H1 (cell line): ENCODE results near the gene THYN1. TPM values are rescaled to one million over a fixed set of nuclear protein-coding genes. Genes with fewer than 3 reads are reported as not detected.

ENCODE experiments used
- CTCF ChIA-PET: fragments of 300-600 bp; sonication (Branson Sonifier 250); formaldehyde crosslinking; loops from one replicate; lab custom pipeline; 2021; ENCODE audit not compliant: partially characterized antibody; lab: Charles Lee
- POLR2A ChIA-PET: fragments of 300-600 bp; sonication (Branson Sonifier 250); formaldehyde crosslinking; loops from one replicate; lab custom pipeline; 2021; ENCODE audit warnings: inconsistent platforms; ENCODE audit not compliant: partially characterized antibody; lab: Charles Lee
- DNase-seq, 2 experiments: peaks; one replicate each; pipeline versions ENCODE4 v3.0.0 to v3.0.0-alpha.2; 2010 to 2022; ENCODE audit warnings: low spot score in 2 of 2, low read depth in 1 of 2, mixed read lengths in 1 of 2
- FAIRE-seq: peaks from 2 replicates; lab custom pipeline; 2011; peaks lifted over from hg19 to GRCh38; lab: Jason Lieb, UNC
- H2AFZ ChIP-seq: 2 replicates; pipeline ENCODE4 v1.8.1; 2012; ENCODE audit warnings: low read length, inconsistent platforms
- H2AK5ac ChIP-seq: 2 replicates; pipeline ENCODE4 v1.6.1; 2013; ENCODE audit warnings: low read depth, low read length
- H2BK120ac ChIP-seq: replicated peaks from 2 replicates; pipeline ENCODE3; 2013; ENCODE audit warnings: low read depth, low read length, inconsistent platforms
- H2BK12ac ChIP-seq: 2 replicates; pipeline ENCODE4 v1.6.1; 2013; ENCODE audit warnings: low read depth, low read length
- H2BK15ac ChIP-seq: 2 replicates; pipeline ENCODE4 v1.6.1; 2013; ENCODE audit warnings: low read length
- H2BK20ac ChIP-seq: 2 replicates; pipeline ENCODE4 v1.6.1; 2013; ENCODE audit warnings: low read length
- H2BK5ac ChIP-seq: 2 replicates; pipeline ENCODE4 v1.6.1; 2013; ENCODE audit warnings: low read depth, low read length
- H3K14ac ChIP-seq: 2 replicates; pipeline ENCODE4 v1.6.1; 2013; ENCODE audit warnings: inconsistent platforms; ENCODE audit not compliant: insufficient read length
- H3K18ac ChIP-seq: 2 replicates; pipeline ENCODE4 v1.6.1; 2013; ENCODE audit warnings: low read length; ENCODE audit errors: extremely low read depth
- H3K23ac ChIP-seq: 2 replicates; pipeline ENCODE4 v1.6.1; 2013; ENCODE audit warnings: inconsistent platforms; ENCODE audit not compliant: insufficient read length
- H3K23me2 ChIP-seq: 2 replicates; pipeline ENCODE4 v1.6.1; 2013; ENCODE audit warnings: low read depth, low read length
- H3K27ac ChIP-seq: 2 replicates; pipeline ENCODE4 v1.6.1; 2011; ENCODE audit warnings: low read depth, low read length, inconsistent platforms
- H3K27me3 ChIP-seq, 4 experiments: replicated peaks in 1 of 4; 1 replicate in 1 of 4; 2 replicates in 3 of 4; pipeline versions ENCODE4 v1.6.1 to v1.8.1; 2011 to 2013; ENCODE audit warnings: low read length in 3 of 4, mild to moderate bottlenecking in 3 of 4, inconsistent platforms in 2 of 4, mixed read lengths in 2 of 4, moderate library complexity in 1 of 4; ENCODE audit not compliant: control insufficient read depth in 3 of 4, insufficient read depth in 3 of 4; ENCODE audit errors: extremely low read depth in 1 of 4
- H3K36me3 ChIP-seq, 4 experiments: 2 replicates each; pipeline versions ENCODE4 v1.6.1 to v1.8.1; 2011 to 2013; ENCODE audit warnings: mild to moderate bottlenecking in 4 of 4, low read length in 3 of 4, moderate library complexity in 2 of 4, control low read depth in 1 of 4, inconsistent platforms in 1 of 4; ENCODE audit not compliant: insufficient read depth in 4 of 4, control insufficient read depth in 2 of 4
- H3K4ac ChIP-seq: replicated peaks from 2 replicates; pipeline ENCODE3; 2013; ENCODE audit warnings: low read length, low read depth, mixed read lengths, inconsistent platforms; ENCODE audit not compliant: insufficient read length
- H3K4me1 ChIP-seq, 4 experiments: replicated peaks in 1 of 4; 1 replicate in 1 of 4; 2 replicates in 3 of 4; pipeline versions ENCODE4 v1.6.1 to v1.8.1; 2011 to 2013; ENCODE audit warnings: low read length in 3 of 4, inconsistent platforms in 2 of 4, mixed read lengths in 1 of 4; ENCODE audit not compliant: insufficient read depth in 4 of 4, control insufficient read depth in 3 of 4
- H3K4me2 ChIP-seq, 2 experiments: 2 replicates each; pipeline versions ENCODE4 v1.6.1 to v1.8.1; 2011 to 2013; ENCODE audit warnings: low read depth in 2 of 2, low read length in 2 of 2, control low read depth in 1 of 2, inconsistent platforms in 1 of 2, mild to moderate bottlenecking in 1 of 2; ENCODE audit not compliant: insufficient read depth in 1 of 2
- H3K4me3 ChIP-seq, 4 experiments: fragments of 200-600, 300-600 bp in 1 of 4; sonication (generic), shearing (Covaris generic), sonication (Bioruptor Twin) in 1 of 4; 2 replicates each; pipeline versions ENCODE4 v1.5.1 to v1.8.1; 2011 to 2016; ENCODE audit warnings: low read length in 4 of 4, low read depth in 3 of 4, control low read depth in 2 of 4, inconsistent platforms in 2 of 4, mild to moderate bottlenecking in 2 of 4, mixed read lengths in 1 of 4, moderate library complexity in 1 of 4; ENCODE audit not compliant: insufficient read depth in 2 of 4; ENCODE audit errors: extremely low read depth in 1 of 4
- H3K56ac ChIP-seq: replicated peaks from 2 replicates; pipeline ENCODE3; 2013; ENCODE audit warnings: low read depth, mild to moderate bottlenecking, mixed read lengths, low read length, inconsistent platforms; ENCODE audit not compliant: insufficient read length
- H3K79me1 ChIP-seq: 2 replicates; pipeline ENCODE4 v1.6.1; 2013; ENCODE audit warnings: low read depth, low read length, control low read depth
- H3K79me2 ChIP-seq, 2 experiments: 2 replicates each; pipeline versions ENCODE4 v1.6.1 to v1.8.1; 2012 to 2013; ENCODE audit warnings: low read length in 2 of 2, mild to moderate bottlenecking in 2 of 2, inconsistent platforms in 1 of 2; ENCODE audit not compliant: insufficient read depth in 2 of 2, control insufficient read depth in 1 of 2
- H3K9ac ChIP-seq, 4 experiments: replicated peaks in 1 of 4; 1 replicate in 1 of 4; 2 replicates in 3 of 4; pipeline versions ENCODE4 v1.6.1 to v1.8.1; 2011 to 2013; ENCODE audit warnings: low read depth in 3 of 4, low read length in 3 of 4, control low read depth in 2 of 4, mild to moderate bottlenecking in 2 of 4, moderate library complexity in 2 of 4, inconsistent platforms in 1 of 4; ENCODE audit errors: extremely low read depth in 1 of 4
- H3K9me3 ChIP-seq, 2 experiments: 2 replicates each; pipeline versions ENCODE4 v1.6.1 to v1.8.1; 2012 to 2013; ENCODE audit warnings: mild to moderate bottlenecking in 2 of 2, moderate library complexity in 2 of 2, control low read depth in 1 of 2, inconsistent platforms in 1 of 2, low read depth in 1 of 2, low read length in 1 of 2, mixed read lengths in 1 of 2; ENCODE audit not compliant: insufficient read depth in 2 of 2
- H4K20me1 ChIP-seq, 2 experiments: replicated peaks in 1 of 2; 2 replicates each; pipeline versions ENCODE3 to v1.8.1; 2011 to 2013; ENCODE audit warnings: inconsistent platforms in 2 of 2, low read length in 2 of 2, mild to moderate bottlenecking in 1 of 2; ENCODE audit not compliant: insufficient read depth in 2 of 2, control insufficient read depth in 1 of 2
- H4K5ac ChIP-seq: 2 replicates; pipeline ENCODE4 v1.6.1; 2013; ENCODE audit warnings: low read length, low read depth, mixed read lengths, inconsistent platforms; ENCODE audit not compliant: insufficient read length
- H4K8ac ChIP-seq: 2 replicates; pipeline ENCODE4 v1.8.0; 2013; ENCODE audit warnings: mild to moderate bottlenecking, moderate library complexity, low read length, inconsistent platforms; ENCODE audit not compliant: insufficient read depth; ENCODE audit errors: extremely low read depth
- H4K91ac ChIP-seq: replicated peaks from 2 replicates; pipeline ENCODE3; 2013; ENCODE audit warnings: low read length, mixed read lengths, inconsistent platforms; ENCODE audit not compliant: insufficient read length
- BCL11A ChIP-seq, 2 experiments: IDR thresholded peaks; one replicate each; pipeline ENCODE4 v1.6.1; 2011; ENCODE audit warnings: low read depth in 2 of 2, low read length in 2 of 2, mild to moderate bottlenecking in 2 of 2
- CREB1 ChIP-seq: IDR thresholded peaks from 2 replicates; pipeline ENCODE4 v1.6.1; 2012; ENCODE audit warnings: inconsistent platforms
- CTBP2 ChIP-seq: IDR thresholded peaks from 2 replicates; pipeline ENCODE4 v1.7.0; 2011; ENCODE audit warnings: borderline replicate concordance, mild to moderate bottlenecking, moderate library complexity, mixed read lengths, low read length; ENCODE audit not compliant: insufficient read depth, insufficient read length
- EGR1 ChIP-seq: IDR thresholded peaks from 2 replicates; pipeline ENCODE4 v1.6.1; 2011; ENCODE audit warnings: low read depth, low read length, borderline replicate concordance
- EZH2 ChIP-seq: fragments of 200-600 bp; sonication (generic); IDR thresholded peaks from 2 replicates; pipeline ENCODE4 v1.7.1; 2012; ENCODE audit warnings: low read depth, mild to moderate bottlenecking, moderate library complexity, low read length, inconsistent platforms; ENCODE audit not compliant: severe bottlenecking
- POU5F1 ChIP-seq: IDR thresholded peaks from 2 replicates; pipeline ENCODE4 v1.6.1; 2011; ENCODE audit warnings: low read depth, mild to moderate bottlenecking, low read length, moderate library complexity
- RBBP5 ChIP-seq: IDR thresholded peaks from 2 replicates; pipeline ENCODE4 v1.7.1; 2012; ENCODE audit warnings: low read depth, mild to moderate bottlenecking, inconsistent platforms, low read length, moderate library complexity, borderline replicate concordance
- RXRA ChIP-seq: IDR thresholded peaks from 2 replicates; pipeline ENCODE4 v1.6.1; 2011; ENCODE audit warnings: low read depth, mild to moderate bottlenecking, low read length, moderate library complexity; ENCODE audit not compliant: insufficient read depth
- SIN3A ChIP-seq, 2 experiments: IDR thresholded peaks in 1 of 2; conservative IDR thresholded peaks in 1 of 2; 2 replicates each; pipeline ENCODE4 v1.6.1; 2011 to 2012; ENCODE audit warnings: low read length in 2 of 2, improper control_type of control experiment in 1 of 2, low read depth in 1 of 2, mild to moderate bottlenecking in 1 of 2
- SIRT6 ChIP-seq: IDR thresholded peaks from one replicate; pipeline ENCODE4 v1.7.1; 2012; ENCODE audit warnings: low read length, inconsistent platforms
- polyA plus RNA-seq, 7 experiments: library from polyadenylated mRNA; depleted of rRNA in 3 of 7; stranded (reverse) in 5 of 7; unstranded in 2 of 7; fragments of >200 nt in 5 of 7; fragments of 200-250 nt in 2 of 7; gene quantifications; 1 replicate in 5 of 7; 2 replicates in 1 of 7; 4 replicates in 1 of 7; pipeline versions ENCODE4 v1.2.1 to v1.2.3, GENCODE V29; 2011 to 2013; ENCODE audit warnings: missing spikeins in 2 of 7, mixed read lengths in 2 of 7
- total RNA-seq: library from RNA; stranded (reverse); fragmentation: NEBNext Ultra II Directional; extraction: Animal tissue kit (Norgen Biotek cat#: 25700); gene quantifications from 2 replicates; pipeline ENCODE4 v1.2.1, GENCODE V29; 2021
- TF ChIP-seq, protein P1 (sequence below): IDR thresholded peaks from 2 replicates; pipeline ENCODE4 v1.6.1; 2011; ENCODE audit warnings: low read depth, mild to moderate bottlenecking, low read length; ENCODE audit not compliant: insufficient read depth
- TF ChIP-seq, protein P2 (sequence below): IDR thresholded peaks from 2 replicates; pipeline ENCODE4 v1.6.1; 2011; ENCODE audit warnings: low read length, improper control_type of control experiment

THYN1 gene
- total and polyA plus RNA-seq, 2 of the 8 experiments (the other 6 are each of a cell fraction or from before 2014, with no cell fraction given) = 77.3 to 95.1 TPM

DNA sequence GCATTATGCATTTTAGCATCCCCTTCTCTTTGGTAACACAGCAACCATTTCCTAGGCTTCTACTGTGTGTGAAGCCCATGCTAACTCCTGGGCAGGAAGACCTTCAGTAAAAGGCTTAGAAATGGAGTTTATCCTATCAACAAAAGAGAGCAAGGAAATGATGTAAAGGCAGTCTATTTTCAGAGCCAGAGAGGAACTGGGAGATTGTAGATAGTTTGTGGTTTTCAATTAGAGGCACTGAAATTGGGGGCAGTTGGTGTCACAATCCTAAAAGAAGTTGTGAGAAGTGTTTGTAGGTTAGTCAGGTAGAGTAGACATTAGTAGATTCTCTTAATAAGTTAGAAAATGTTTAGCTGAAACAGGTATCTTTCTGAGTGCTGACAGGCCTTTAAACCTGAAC, 7.4 kb upstream of the THYN1 start:
- FAIRE-seq = no peak
- H2AK5ac ChIP-seq = no peak overlapping the region
- no peaks in the 10 kb centered on the region; a peak in 1 of 7 replicates for H3K4me1 ChIP-seq
- H3K23ac ChIP-seq = no peak overlapping the region
- no peaks in the 10 kb centered on the region for H3K27me3 ChIP-seq
- H2BK5ac ChIP-seq = no peak overlapping the region
- ChIA-PET POLR2A (interaction anchor here (9.2 kb wide), 1 partner anchor 16 kb away, joined by 76 read pairs; the partner anchor contains the start of gene GLB1L3), CTCF (interaction anchor here (1.1 to 7.1 kb wide), 8 partner anchors 9 to 98 kb away, joined by 3 to 114 read pairs (median 8); partner anchors contain the start of gene GLB1L3)
- H3K18ac ChIP-seq = no peak overlapping the region
- H4K20me1 ChIP-seq = peaks cover 2 to 4% of the 10 kb centered on the region in 2 experiments
- H2BK120ac ChIP-seq = no peak overlapping the region
- H3K9ac ChIP-seq = no peak overlapping the region
- peaks cover 15% of the 10 kb centered on the region; the same call in 1 of the 2 replicates for H3K79me1 ChIP-seq
- no peaks in the 10 kb centered on the region for H3K9me3 ChIP-seq
- no peak overlapping the region for H2BK20ac ChIP-seq
- no peak overlapping the region for H3K4me2 ChIP-seq
- H3K4ac ChIP-seq = no peak overlapping the region
- no peak overlapping the region for H2BK15ac ChIP-seq
- H3K4me3 ChIP-seq = no peak overlapping the region
- H3K79me2 ChIP-seq = peaks cover 0 to 11% of the 10 kb centered on the region in 2 experiments; a peak in 1 of 4 replicates
- H3K23me2 ChIP-seq = 0 out of 2 replicates have a peak, but pooled peaks cover 3% of the 10 kb centered on the region
- no peak overlapping the region for H4K5ac ChIP-seq
- no peak overlapping the region for H3K27ac ChIP-seq
- no peak for DNase-seq
- H3K36me3 ChIP-seq = peaks cover 11 to 58% (median 35%) of the 10 kb centered on the region in 4 experiments; a peak in 7 of 8 replicates
- H2BK12ac ChIP-seq = no peak overlapping the region
- H3K56ac ChIP-seq = no peak overlapping the region
- H2AFZ ChIP-seq = no peak overlapping the region
- H4K91ac ChIP-seq = no peak overlapping the region
- H4K8ac ChIP-seq = no peak overlapping the region
- no peak overlapping the region for H3K14ac ChIP-seq
- TF ChIP-seq SIRT6 (no peak), EGR1 (no peak), CREB1 (no peak), CTBP2 (no peak), BCL11A (IDR thresholded peaks at IDR 0.05; ENCODE audit: low read depth in 2 of 2, low read length in 2 of 2) (no peak), EZH2 (no peak), SIN3A (conservative IDR thresholded peaks at IDR 0.05 in 1 of 2, IDR thresholded peaks at IDR 0.05 in 1 of 2; ENCODE audit: low read depth in 1 of 2, low read length in 2 of 2) (no peak), RXRA (no peak), POU5F1 (no peak), RBBP5 (no peak)
- TF ChIP-seq, protein P1, sequence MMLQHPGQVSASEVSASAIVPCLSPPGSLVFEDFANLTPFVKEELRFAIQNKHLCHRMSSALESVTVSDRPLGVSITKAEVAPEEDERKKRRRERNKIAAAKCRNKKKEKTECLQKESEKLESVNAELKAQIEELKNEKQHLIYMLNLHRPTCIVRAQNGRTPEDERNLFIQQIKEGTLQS = no peak
- TF ChIP-seq, protein P2, sequence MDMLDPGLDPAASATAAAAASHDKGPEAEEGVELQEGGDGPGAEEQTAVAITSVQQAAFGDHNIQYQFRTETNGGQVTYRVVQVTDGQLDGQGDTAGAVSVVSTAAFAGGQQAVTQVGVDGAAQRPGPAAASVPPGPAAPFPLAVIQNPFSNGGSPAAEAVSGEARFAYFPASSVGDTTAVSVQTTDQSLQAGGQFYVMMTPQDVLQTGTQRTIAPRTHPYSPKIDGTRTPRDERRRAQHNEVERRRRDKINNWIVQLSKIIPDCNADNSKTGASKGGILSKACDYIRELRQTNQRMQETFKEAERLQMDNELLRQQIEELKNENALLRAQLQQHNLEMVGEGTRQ = no peak
